OCI-LY3 (cell line): ENCODE data around the gene DAZL.

Experiments
- H2AFZ ChIP-seq: fragments of 200-600, 300-600 bp; shearing (Covaris generic); 2 replicates; pipeline ENCODE4 v1.6.0; 2014; ENCODE audit warnings: antibody characterized with exemption, low read depth, low read length
- H3K27ac ChIP-seq: fragments of 200-600, 300-600 bp; sonication (generic); 2 replicates; pipeline ENCODE4 v1.5.1; 2014; ENCODE audit warnings: mild to moderate bottlenecking, low read length, moderate library complexity, mixed read lengths
- H3K27me3 ChIP-seq: fragments of 200-600, 300-600 bp; sonication (generic); 2 replicates; pipeline ENCODE4 v1.6.1; 2014; ENCODE audit warnings: low read depth, low read length, mixed read lengths
- H3K36me3 ChIP-seq: fragments of 200-600, 300-600 bp; sonication (generic); replicated peaks from 2 replicates; pipeline ENCODE3; 2014; ENCODE audit warnings: low read depth, low read length, mixed read lengths
- H3K4me1 ChIP-seq: fragments of 300-600, 200-600 bp; sonication (generic); 2 replicates; pipeline ENCODE4 v1.6.1; 2014; ENCODE audit warnings: low read length, mixed read lengths
- H3K4me2 ChIP-seq: fragments of 200-600, 300-600 bp; sonication (generic); 2 replicates; pipeline ENCODE4 v1.6.1; 2014; ENCODE audit warnings: low read length, mixed read lengths
- H3K4me3 ChIP-seq: fragments of 300-600, 200-600 bp; sonication (generic); 2 replicates; pipeline ENCODE4 v1.5.1; 2014; ENCODE audit warnings: antibody characterized with exemption, mild to moderate bottlenecking, low read length, moderate library complexity
- H3K79me2 ChIP-seq: fragments of 300-600, 200-600 bp; shearing (Covaris generic); 2 replicates; pipeline ENCODE4 v1.6.1; 2014; ENCODE audit warnings: mild to moderate bottlenecking, low read length, mixed read lengths
- H3K9ac ChIP-seq: fragments of 300-600, 200-600 bp; shearing (Covaris generic); 2 replicates; pipeline ENCODE4 v1.6.0; 2014; ENCODE audit warnings: mild to moderate bottlenecking, low read length, moderate library complexity
- H3K9me3 ChIP-seq: fragments of 200-600, 300-600 bp; shearing (Covaris generic); 2 replicates; pipeline ENCODE4 v1.6.1; 2014; ENCODE audit warnings: low read length, mixed read lengths; ENCODE audit not compliant: insufficient read depth
- H4K20me1 ChIP-seq: fragments of 200-600, 300-600 bp; sonication (generic); 2 replicates; pipeline ENCODE4 v1.6.1; 2016; ENCODE audit warnings: low read length, mixed read lengths; ENCODE audit not compliant: insufficient read depth
- EZH2phosphoT487 ChIP-seq: fragments of 200-600 bp; shearing (Covaris generic); IDR thresholded peaks from 2 replicates; pipeline ENCODE4 v1.6.1; 2018; ENCODE audit warnings: antibody characterized with exemption, mixed run types, low read depth
- TF ChIP-seq, protein P1 (sequence below): fragments of 200-600, 300-600 bp; sonication (generic); IDR thresholded peaks from 2 replicates; pipeline ENCODE4 v1.5.1; 2014; ENCODE audit warnings: antibody characterized with exemption, low read length, low read depth

DAZL gene

GRCh38 chr3:16548721-16549120 lies 56.5 kb downstream of the DAZL start:
- Histone ChIP-seq H3K27ac (no peak overlapping the region), H3K9me3 (no peaks in the 10 kb centered on the region), H4K20me1 (no peaks in the 10 kb centered on the region), H3K4me2 (no peak overlapping the region), H3K4me1 (peaks cover 11% of the 10 kb centered on the region), H3K79me2 (no peaks in the 10 kb centered on the region), H3K36me3 (no peaks in the 10 kb centered on the region), H2AFZ (no peak overlapping the region), H3K27me3 (peaks cover 5% of the 10 kb centered on the region; the same call in 1 of the 2 replicates), H3K4me3 (no peak overlapping the region), H3K9ac (no peak overlapping the region)
- TF ChIP-seq EZH2phosphoT487 = no peak
- TF ChIP-seq, protein P1, sequence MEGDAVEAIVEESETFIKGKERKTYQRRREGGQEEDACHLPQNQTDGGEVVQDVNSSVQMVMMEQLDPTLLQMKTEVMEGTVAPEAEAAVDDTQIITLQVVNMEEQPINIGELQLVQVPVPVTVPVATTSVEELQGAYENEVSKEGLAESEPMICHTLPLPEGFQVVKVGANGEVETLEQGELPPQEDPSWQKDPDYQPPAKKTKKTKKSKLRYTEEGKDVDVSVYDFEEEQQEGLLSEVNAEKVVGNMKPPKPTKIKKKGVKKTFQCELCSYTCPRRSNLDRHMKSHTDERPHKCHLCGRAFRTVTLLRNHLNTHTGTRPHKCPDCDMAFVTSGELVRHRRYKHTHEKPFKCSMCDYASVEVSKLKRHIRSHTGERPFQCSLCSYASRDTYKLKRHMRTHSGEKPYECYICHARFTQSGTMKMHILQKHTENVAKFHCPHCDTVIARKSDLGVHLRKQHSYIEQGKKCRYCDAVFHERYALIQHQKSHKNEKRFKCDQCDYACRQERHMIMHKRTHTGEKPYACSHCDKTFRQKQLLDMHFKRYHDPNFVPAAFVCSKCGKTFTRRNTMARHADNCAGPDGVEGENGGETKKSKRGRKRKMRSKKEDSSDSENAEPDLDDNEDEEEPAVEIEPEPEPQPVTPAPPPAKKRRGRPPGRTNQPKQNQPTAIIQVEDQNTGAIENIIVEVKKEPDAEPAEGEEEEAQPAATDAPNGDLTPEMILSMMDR = no peak

- H3K36me3 ChIP-seq = no peaks in the 10 kb centered on the region
- TF ChIP-seq, protein P1 = no peak
- TF ChIP-seq EZH2phosphoT487 = no peak
Measured at GRCh38 chr3:16547561-16548357, 57.5 kb downstream of the DAZL start.

DNA sequence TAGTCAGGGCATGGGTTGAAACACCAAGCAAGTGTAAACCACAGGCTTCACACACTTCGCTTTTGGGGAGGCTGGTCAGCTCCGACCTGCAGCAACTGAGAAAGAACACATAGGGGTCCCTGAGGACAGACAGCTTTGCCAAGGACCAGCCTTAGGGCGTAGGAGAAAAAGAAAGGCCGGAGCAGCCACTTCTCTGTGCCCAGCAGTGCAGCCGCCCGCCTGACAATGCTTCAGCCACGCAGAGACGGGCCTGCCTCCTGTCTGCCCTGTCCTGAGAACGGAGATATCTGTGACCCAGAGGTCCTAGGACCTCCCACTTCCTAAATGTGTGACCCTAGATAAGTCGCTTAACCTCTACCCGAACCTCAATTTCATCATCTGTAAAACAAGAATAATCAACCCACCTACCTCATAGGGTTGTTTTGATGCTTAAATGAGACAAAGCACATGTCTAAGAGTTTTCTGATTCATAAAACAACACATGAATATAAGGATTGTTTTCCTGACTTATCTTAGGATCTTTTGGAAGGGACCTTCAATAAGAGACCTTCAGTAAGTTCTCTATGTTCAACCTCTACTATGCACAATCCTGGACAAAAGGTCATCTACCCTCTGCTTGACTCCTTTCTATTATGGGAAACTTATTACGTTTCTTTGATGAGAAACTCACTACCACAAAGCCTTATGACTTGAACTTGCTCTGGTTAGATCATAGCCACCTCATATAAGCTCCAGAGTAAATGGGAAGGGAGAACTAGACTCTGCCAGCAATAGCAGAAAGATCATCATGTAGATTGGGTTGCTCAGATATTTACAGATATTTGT lies 58.8 kb downstream of the DAZL start:
- H3K9ac ChIP-seq = no peak overlapping the region
- no peaks in the 10 kb centered on the region for H3K79me2 ChIP-seq
- H3K4me2 ChIP-seq = no peak overlapping the region
- no peaks in the 10 kb centered on the region for H3K36me3 ChIP-seq
- no peaks in the 10 kb centered on the region for H3K9me3 ChIP-seq
- H3K4me1 ChIP-seq = peaks cover 11% of the 10 kb centered on the region
- H3K27me3 ChIP-seq = peaks cover 3% of the 10 kb centered on the region; the same call in 1 of the 2 replicates
- H4K20me1 ChIP-seq = no peaks in the 10 kb centered on the region
- no peak overlapping the region for H2AFZ ChIP-seq
- no peak overlapping the region for H3K4me3 ChIP-seq
- H3K27ac ChIP-seq = no peak overlapping the region
- TF ChIP-seq, protein P1 = no peak
- TF ChIP-seq EZH2phosphoT487 = no peak

More at GRCh38 chr3:16547561-16548357, 57.5 kb downstream of the DAZL start:
- Histone ChIP-seq H3K27me3 (peaks cover 1% of the 10 kb centered on the region; the same call in 1 of the 2 replicates), H3K4me2 (no peak overlapping the region), H4K20me1 (no peaks in the 10 kb centered on the region), H3K9me3 (no peaks in the 10 kb centered on the region), H3K79me2 (no peaks in the 10 kb centered on the region), H3K4me3 (no peak overlapping the region), H3K27ac (no peak overlapping the region), H3K9ac (no peak overlapping the region), H2AFZ (no peak overlapping the region), H3K4me1 (peaks cover 11% of the 10 kb centered on the region)
